HepG2 (cell line): Measurements from ENCODE around the gene RFX7. TPM values are rescaled to one million over a fixed set of nuclear protein-coding genes. Genes with fewer than 3 reads are reported as not detected.

Experiments
- ATF7 ChIP-seq, 2 experiments: fragments of 450-650 bp in 1 of 2; sonication (generic) in 1 of 2; formaldehyde crosslinking in 1 of 2; IDR thresholded peaks; 2 replicates each; pipeline versions ENCODE4 v1.4.0 to v1.6.1; 2016 to 2020; ENCODE audit warnings: antibody characterized with exemption in 1 of 2, mild to moderate bottlenecking in 1 of 2, missing genetic modification reagents in 1 of 2
- CAMTA2 ChIP-seq: sonication (generic); formaldehyde crosslinking; IDR thresholded peaks from 2 replicates; pipeline ENCODE4 v1.4.0; 2020; ENCODE audit warnings: mild to moderate bottlenecking, missing genetic modification reagents, borderline replicate concordance
- CCDC6 ChIP-seq: sonication (generic); formaldehyde crosslinking; IDR thresholded peaks from 2 replicates; pipeline ENCODE4 v1.8.1; 2022; ENCODE audit warnings: mild to moderate bottlenecking, missing genetic modification reagents, moderate library complexity
- GLI4 ChIP-seq: sonication (generic); formaldehyde crosslinking; IDR thresholded peaks from 2 replicates; pipeline ENCODE4 v1.5.1; 2020; ENCODE audit warnings: missing genetic modification reagents, mild to moderate bottlenecking, moderate library complexity, borderline replicate concordance
- HMGA1 ChIP-seq: sonication (generic); formaldehyde crosslinking; conservative IDR thresholded peaks from 2 replicates; pipeline ENCODE4 v1.4.0; 2020; ENCODE audit warnings: missing genetic modification reagents
- MAFG ChIP-seq: sonication (generic); formaldehyde crosslinking; IDR thresholded peaks from 2 replicates; pipeline ENCODE4 v1.5.1; 2020; ENCODE audit warnings: mild to moderate bottlenecking, missing genetic modification reagents
- MED1 ChIP-seq: sonication (generic); formaldehyde crosslinking; IDR thresholded peaks from 2 replicates; pipeline ENCODE4 v1.4.0; 2020; ENCODE audit warnings: missing genetic modification reagents
- TOE1 ChIP-seq: sonication (generic); formaldehyde crosslinking; IDR thresholded peaks from 2 replicates; pipeline ENCODE4 v1.4.0; 2020; ENCODE audit warnings: mild to moderate bottlenecking, missing genetic modification reagents
- YEATS2 ChIP-seq: sonication (generic); formaldehyde crosslinking; IDR thresholded peaks from 2 replicates; pipeline ENCODE4 v1.4.0; 2020; ENCODE audit warnings: missing genetic modification reagents, borderline replicate concordance
- polyA plus RNA-seq, 8 experiments: library from polyadenylated mRNA; depleted of rRNA in 3 of 8; stranded (reverse) in 7 of 8; unstranded in 1 of 8; fragments of >200 nt; fragmentation: Illumina TruSeq in 4 of 8; extraction: Trizol in 4 of 8; gene quantifications; 2 replicates each; pipeline versions ENCODE4 v1.2.1 to v1.2.3, GENCODE V29; 2011 to 2016; ENCODE audit warnings: low read depth in 4 of 8, missing spikeins in 1 of 8, mixed read lengths in 1 of 8; ENCODE audit not compliant: insufficient read depth in 1 of 8
- total RNA-seq, 5 experiments: library from RNA; depleted of rRNA; stranded (reverse); fragments of >200 nt; fragmentation: Illumina TruSeq; extraction: Trizol; gene quantifications; 2 replicates each; pipeline ENCODE4 v1.2.3, GENCODE V29; 2016; ENCODE audit warnings: low read depth in 1 of 5
- TF ChIP-seq, protein P1 (sequence below): sonication (generic); formaldehyde crosslinking; IDR thresholded peaks from 2 replicates; pipeline ENCODE4 v1.5.0; 2020; ENCODE audit warnings: missing genetic modification reagents, mild to moderate bottlenecking, borderline replicate concordance
- TF ChIP-seq, protein P2 (sequence below): sonication (generic); formaldehyde crosslinking; IDR thresholded peaks from 2 replicates; pipeline ENCODE4 v1.4.0; 2020; ENCODE audit warnings: missing genetic modification reagents, borderline replicate concordance
- TF ChIP-seq, protein P3 (sequence below): sonication (generic); formaldehyde crosslinking; IDR thresholded peaks from 2 replicates; pipeline ENCODE4 v1.4.0; 2020; ENCODE audit warnings: low read depth, missing genetic modification reagents

RFX7 gene
- total and polyA plus RNA-seq, 2 of the 13 experiments (the other 11 are each of a cell fraction or from before 2014, with no cell fraction given): 8.5 to 10.4 TPM

DNA sequence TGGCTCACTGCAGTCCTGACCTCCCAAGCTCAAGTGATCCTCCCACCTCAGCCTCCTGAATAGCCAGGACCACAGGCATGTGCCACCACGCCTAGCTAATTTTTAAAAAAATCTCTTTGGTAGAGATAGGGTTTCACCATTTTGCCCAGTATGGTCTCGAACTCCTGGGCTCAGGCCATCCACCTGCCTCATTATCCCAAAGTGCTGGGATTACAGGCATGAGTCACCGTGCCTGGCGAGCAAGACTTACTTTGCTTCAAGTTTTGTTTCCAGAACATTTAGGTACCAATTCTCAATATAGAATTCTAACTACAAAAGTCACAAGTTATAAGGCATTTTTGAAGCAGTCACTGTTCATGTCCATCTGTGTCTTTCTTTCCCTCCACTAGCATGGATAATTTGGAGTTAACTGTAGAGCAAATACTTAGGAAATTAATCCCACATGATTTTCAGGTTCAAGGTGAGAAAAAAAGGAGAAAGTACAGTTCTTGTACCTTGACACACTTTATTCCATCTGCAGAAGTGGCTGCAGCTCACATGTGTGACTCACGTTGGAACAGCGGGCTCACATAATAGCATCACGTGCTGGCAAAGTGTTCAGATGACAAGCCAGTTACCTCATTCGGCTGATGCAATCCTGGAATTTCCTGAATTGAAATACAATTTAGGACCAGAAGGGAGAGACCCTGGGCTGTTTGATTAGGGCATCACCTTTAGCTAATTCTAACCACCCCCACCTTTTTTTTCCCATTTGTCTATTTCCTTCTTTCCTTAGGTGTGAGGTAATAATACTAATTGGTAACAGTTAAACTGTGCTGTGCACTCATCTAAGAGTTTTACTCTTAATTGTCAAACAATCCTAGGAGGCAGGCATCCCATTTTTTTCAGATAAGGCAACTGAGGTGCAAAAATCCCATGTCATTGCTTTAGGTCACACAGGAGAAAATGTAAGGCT lies 203.3 kb downstream of the RFX7 start (continued):
- TF ChIP-seq TOE1: no peak
- TF ChIP-seq, protein P1, sequence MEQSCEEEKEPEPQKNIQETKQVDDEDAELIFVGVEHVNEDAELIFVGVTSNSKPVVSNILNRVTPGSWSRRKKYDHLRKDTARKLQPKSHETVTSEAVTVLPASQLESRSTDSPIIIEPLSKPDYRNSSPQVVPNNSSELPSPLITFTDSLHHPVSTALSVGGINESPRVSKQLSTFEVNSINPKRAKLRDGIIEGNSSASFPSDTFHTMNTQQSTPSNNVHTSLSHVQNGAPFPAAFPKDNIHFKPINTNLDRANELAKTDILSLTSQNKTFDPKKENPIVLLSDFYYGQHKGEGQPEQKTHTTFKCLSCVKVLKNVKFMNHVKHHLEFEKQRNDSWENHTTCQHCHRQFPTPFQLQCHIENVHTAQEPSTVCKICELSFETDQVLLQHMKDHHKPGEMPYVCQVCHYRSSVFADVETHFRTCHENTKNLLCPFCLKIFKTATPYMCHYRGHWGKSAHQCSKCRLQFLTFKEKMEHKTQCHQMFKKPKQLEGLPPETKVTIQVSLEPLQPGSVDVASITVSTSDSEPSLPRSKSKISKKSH (CRISPR knock-in tag): no peak
- TF ChIP-seq ATF7 (IDR thresholded peaks at IDR 0.05): peak; percentile 72
- peak; percentile 93 for TF ChIP-seq ATF7 (CRISPR knock-in tag; IDR thresholded peaks at IDR 0.05)
- peak; percentile 90 for TF ChIP-seq MED1 (CRISPR knock-in tag)
- TF ChIP-seq GLI4 (CRISPR knock-in tag): no peak
- peak; percentile 49; the same call in 1 of the 2 replicates for TF ChIP-seq YEATS2
- peak; percentile 71; the same call in 1 of the 2 replicates for TF ChIP-seq CCDC6 (CRISPR knock-in tag)
- TF ChIP-seq CAMTA2 (CRISPR knock-in tag): no peak
- no peak for TF ChIP-seq MAFG (CRISPR knock-in tag)
- TF ChIP-seq, protein P2, sequence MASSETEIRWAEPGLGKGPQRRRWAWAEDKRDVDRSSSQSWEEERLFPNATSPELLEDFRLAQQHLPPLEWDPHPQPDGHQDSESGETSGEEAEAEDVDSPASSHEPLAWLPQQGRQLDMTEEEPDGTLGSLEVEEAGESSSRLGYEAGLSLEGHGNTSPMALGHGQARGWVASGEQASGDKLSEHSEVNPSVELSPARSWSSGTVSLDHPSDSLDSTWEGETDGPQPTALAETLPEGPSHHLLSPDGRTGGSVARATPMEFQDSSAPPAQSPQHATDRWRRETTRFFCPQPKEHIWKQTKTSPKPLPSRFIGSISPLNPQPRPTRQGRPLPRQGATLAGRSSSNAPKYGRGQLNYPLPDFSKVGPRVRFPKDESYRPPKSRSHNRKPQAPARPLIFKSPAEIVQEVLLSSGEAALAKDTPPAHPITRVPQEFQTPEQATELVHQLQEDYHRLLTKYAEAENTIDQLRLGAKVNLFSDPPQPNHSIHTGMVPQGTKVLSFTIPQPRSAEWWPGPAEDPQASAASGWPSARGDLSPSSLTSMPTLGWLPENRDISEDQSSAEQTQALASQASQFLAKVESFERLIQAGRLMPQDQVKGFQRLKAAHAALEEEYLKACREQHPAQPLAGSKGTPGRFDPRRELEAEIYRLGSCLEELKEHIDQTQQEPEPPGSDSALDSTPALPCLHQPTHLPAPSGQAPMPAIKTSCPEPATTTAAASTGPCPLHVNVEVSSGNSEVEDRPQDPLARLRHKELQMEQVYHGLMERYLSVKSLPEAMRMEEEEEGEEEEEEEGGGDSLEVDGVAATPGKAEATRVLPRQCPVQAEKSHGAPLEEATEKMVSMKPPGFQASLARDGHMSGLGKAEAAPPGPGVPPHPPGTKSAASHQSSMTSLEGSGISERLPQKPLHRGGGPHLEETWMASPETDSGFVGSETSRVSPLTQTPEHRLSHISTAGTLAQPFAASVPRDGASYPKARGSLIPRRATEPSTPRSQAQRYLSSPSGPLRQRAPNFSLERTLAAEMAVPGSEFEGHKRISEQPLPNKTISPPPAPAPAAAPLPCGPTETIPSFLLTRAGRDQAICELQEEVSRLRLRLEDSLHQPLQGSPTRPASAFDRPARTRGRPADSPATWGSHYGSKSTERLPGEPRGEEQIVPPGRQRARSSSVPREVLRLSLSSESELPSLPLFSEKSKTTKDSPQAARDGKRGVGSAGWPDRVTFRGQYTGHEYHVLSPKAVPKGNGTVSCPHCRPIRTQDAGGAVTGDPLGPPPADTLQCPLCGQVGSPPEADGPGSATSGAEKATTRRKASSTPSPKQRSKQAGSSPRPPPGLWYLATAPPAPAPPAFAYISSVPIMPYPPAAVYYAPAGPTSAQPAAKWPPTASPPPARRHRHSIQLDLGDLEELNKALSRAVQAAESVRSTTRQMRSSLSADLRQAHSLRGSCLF (CRISPR knock-in tag): no peak
- TF ChIP-seq, protein P3, sequence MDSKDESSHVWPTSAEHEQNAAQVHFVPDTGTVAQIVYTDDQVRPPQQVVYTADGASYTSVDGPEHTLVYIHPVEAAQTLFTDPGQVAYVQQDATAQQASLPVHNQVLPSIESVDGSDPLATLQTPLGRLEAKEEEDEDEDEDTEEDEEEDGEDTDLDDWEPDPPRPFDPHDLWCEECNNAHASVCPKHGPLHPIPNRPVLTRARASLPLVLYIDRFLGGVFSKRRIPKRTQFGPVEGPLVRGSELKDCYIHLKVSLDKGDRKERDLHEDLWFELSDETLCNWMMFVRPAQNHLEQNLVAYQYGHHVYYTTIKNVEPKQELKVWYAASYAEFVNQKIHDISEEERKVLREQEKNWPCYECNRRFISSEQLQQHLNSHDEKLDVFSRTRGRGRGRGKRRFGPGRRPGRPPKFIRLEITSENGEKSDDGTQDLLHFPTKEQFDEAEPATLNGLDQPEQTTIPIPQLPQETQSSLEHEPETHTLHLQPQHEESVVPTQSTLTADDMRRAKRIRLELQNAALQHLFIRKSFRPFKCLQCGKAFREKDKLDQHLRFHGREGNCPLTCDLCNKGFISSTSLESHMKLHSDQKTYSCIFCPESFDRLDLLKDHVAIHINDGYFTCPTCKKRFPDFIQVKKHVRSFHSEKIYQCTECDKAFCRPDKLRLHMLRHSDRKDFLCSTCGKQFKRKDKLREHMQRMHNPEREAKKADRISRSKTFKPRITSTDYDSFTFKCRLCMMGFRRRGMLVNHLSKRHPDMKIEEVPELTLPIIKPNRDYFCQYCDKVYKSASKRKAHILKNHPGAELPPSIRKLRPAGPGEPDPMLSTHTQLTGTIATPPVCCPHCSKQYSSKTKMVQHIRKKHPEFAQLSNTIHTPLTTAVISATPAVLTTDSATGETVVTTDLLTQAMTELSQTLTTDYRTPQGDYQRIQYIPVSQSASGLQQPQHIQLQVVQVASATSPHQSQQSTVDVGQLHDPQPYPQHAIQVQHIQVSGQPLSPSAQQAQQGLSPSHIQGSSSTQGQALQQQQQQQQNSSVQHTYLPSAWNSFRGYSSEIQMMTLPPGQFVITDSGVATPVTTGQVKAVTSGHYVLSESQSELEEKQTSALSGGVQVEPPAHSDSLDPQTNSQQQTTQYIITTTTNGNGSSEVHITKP (CRISPR knock-in tag): no peak
- TF ChIP-seq HMGA1 (CRISPR knock-in tag): no peak
